Measurements from ENCODE around the gene GPC6. TPM values are rescaled to one million over a fixed set of nuclear protein-coding genes. Genes with fewer than 3 reads are reported as not detected.

Gene GPC6
- total RNA-seq, 1 experiment from 2014 or later: 63.7 TPM

DNA sequence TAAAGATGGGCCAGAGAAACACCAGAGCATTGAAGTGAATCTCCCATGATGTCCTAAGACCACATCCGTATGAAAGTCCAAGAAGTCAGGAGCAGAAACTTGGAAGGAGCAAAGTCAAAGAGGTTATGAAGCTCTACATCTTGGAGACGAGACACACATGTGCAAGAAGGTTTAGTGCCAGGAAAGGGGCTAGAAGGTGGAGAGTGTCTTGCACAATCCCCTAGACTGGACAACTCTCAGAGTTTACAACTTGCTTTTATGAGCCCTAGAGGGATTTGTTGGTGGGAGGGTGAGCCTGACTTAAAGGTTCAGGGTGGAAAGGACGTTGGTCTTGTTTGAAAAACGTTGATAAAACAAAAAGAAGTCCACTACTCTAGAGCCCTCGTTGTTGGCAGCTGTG is 150.6 kb downstream of the GPC6 start:
- Histone ChIP-seq H3K27me3 (ENCODE audit: control insufficient read depth, insufficient read depth, low read length) (no peaks in the 10 kb centered on the region), H3K36me3 (replicated peaks; ENCODE audit: control insufficient read depth, insufficient read depth, low read length) (no peaks in the 10 kb centered on the region), H3K4me3 (ENCODE audit: insufficient read depth, low read depth, low read length) (no peak overlapping the region)
- no peak for DNase-seq

GRCh38 chr13:93378184-93378583 is 151.6 kb downstream of the GPC6 start:
- DNase-seq: no peak
- H3K36me3 ChIP-seq (replicated peaks; ENCODE audit: control insufficient read depth, insufficient read depth, low read length): no peaks in the 10 kb centered on the region
- H3K4me3 ChIP-seq (ENCODE audit: insufficient read depth, low read depth, low read length): no peak overlapping the region
- H3K27me3 ChIP-seq (ENCODE audit: control insufficient read depth, insufficient read depth, low read length): no peaks in the 10 kb centered on the region

DNA sequence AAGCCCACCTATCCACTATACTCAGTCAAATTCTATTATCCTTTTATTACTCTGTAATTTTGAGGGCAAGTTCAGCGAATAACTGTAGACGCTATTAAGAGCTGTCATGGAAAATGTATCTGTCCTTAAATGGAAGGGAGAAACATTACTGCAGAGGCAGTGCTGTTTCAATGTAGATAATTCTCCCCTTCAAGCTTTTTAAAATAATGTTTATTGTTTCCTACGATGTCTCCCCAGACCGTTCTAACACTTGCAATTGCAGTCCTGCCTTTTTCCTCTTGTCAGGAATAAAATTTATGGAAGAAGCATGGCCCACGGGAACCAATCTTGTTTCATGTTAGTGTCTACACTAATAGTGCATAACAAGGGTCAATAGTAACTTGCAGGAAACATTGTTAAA is 159.5 kb downstream of the GPC6 start:
- no peak overlapping the region for H3K4me3 ChIP-seq (ENCODE audit: insufficient read depth, low read depth, low read length)
- H3K27me3 ChIP-seq (ENCODE audit: control insufficient read depth, insufficient read depth, low read length): no peaks in the 10 kb centered on the region
- no peak for DNase-seq
- no peaks in the 10 kb centered on the region for H3K36me3 ChIP-seq (replicated peaks; ENCODE audit: control insufficient read depth, insufficient read depth, low read length)

GRCh38 chr13:93388701-93389100 is 162.1 kb downstream of the GPC6 start:
- Histone ChIP-seq H3K27me3 (ENCODE audit: control insufficient read depth, insufficient read depth, low read length) (no peaks in the 10 kb centered on the region), H3K4me3 (ENCODE audit: insufficient read depth, low read depth, low read length) (no peak overlapping the region), H3K36me3 (replicated peaks; ENCODE audit: control insufficient read depth, insufficient read depth, low read length) (no peaks in the 10 kb centered on the region)
- DNase-seq: no peak

DNA sequence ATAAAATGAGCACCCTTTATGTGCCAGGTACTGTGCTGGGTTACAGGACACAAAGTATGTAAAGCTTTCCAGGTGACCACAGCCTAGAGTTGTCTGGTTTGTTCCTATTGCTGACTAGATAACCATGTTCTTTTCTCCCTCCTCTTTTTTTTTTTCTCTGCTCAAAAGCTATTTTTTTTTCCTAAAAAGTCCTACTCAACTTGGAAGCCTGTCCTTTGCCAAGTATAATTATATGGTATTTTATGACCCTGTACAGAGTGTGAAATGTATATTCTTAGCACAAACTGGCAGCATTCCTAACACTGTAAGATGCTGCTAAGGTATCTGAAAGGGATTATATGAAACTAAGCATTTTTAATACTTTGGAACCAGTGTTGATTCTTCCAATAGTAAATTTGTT is 171.0 kb downstream of the GPC6 start:
- Histone ChIP-seq H3K4me3 (ENCODE audit: insufficient read depth, low read depth, low read length) (no peak overlapping the region), H3K36me3 (replicated peaks; ENCODE audit: control insufficient read depth, insufficient read depth, low read length) (no peaks in the 10 kb centered on the region), H3K27me3 (ENCODE audit: control insufficient read depth, insufficient read depth, low read length) (no peaks in the 10 kb centered on the region)
- no peak for DNase-seq

DNA sequence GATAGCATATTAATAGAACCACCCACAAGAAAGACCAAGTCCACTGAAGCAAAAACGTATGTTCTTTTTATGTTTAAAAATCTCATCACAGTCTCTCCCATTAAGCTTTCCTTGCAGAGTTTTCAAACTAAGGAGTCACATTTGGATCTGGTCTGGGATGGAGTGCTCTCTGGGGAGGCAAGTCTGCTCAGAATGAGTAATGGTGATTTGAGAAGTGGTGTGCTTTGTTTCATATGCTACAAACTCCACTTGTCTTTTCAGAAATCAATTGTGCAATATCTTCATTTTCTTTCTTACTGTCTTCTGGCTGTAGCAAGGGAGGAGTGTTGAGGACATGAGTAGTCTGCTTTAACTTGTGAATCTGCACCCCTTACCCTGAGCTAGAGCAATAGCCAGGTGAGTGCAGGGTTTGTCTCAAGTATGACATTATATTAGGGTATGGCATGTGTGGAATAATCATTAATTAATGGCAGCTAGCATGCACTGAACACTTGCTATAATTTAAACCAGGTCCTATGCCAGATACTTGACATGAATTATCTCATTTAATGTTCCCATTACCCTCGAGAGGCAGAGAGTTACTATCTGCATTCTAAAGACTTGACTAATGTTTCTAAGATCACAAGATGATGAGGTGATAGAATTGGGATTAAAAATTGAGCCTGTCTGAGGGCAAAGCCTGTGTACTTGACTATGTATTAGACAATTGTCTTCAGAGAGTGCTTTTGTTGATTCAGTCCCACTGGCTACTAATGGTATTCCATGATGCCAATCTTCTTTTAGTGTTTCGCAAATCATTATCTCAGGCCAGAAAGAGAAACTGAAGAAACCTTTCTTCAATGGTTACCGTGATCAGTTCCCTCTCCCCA is 171.8 kb downstream of the GPC6 start:
- Histone ChIP-seq H3K4me3 (ENCODE audit: insufficient read depth, low read depth, low read length) (no peak overlapping the region), H3K36me3 (replicated peaks; ENCODE audit: control insufficient read depth, insufficient read depth, low read length) (no peaks in the 10 kb centered on the region), H3K27me3 (ENCODE audit: control insufficient read depth, insufficient read depth, low read length) (no peaks in the 10 kb centered on the region)
- no peak for DNase-seq

- Histone ChIP-seq H3K4me3 (ENCODE audit: insufficient read depth, low read depth, low read length) (no peak overlapping the region), H3K36me3 (replicated peaks; ENCODE audit: control insufficient read depth, insufficient read depth, low read length) (no peaks in the 10 kb centered on the region), H3K27me3 (ENCODE audit: control insufficient read depth, insufficient read depth, low read length) (no peaks in the 10 kb centered on the region)
- no peak for DNase-seq
Measured at GRCh38 chr13:93399212-93399611, 172.6 kb downstream of the GPC6 start.

DNA sequence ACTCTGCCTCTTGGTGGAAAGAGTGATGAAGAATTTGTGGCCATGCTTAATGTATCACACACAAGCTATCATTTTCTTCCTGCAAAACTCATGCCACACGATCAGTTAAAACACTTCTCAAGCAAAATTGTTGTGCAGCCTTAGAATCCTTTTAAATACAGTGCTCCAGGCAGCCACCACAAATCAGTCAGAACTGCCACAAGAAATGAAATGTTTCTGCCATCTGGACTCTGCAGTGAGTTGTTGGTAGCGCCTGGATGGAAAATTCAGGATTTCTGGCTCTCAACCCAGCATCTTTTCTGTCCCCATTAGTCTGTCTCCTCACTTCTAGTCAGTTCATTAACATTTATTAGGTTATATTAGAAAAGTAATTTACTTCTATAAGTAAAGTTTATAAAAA is 179.5 kb downstream of the GPC6 start:
- DNase-seq: no peak
- Histone ChIP-seq H3K27me3 (ENCODE audit: control insufficient read depth, insufficient read depth, low read length) (no peaks in the 10 kb centered on the region), H3K36me3 (replicated peaks; ENCODE audit: control insufficient read depth, insufficient read depth, low read length) (no peaks in the 10 kb centered on the region), H3K4me3 (ENCODE audit: insufficient read depth, low read depth, low read length) (no peak overlapping the region)

DNA sequence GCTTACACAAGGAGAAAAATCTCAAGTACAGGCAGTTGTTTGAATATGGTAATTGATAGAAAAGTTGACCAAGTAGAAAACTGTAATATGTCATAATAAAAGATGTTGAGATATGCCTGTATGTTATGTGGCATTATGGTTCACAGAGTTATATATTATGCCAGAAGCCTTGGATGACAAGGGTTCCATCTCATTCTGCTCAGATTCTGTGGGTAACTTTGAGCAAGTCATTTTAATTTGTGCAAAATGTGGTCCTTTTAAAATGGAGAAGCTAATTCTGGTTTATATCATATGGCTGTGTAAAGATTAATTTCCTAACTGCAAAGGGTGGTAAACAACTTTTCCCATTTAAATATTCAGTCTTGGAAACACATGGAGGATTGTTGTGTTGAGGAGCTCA is 180.9 kb downstream of the GPC6 start:
- H3K36me3 ChIP-seq (replicated peaks; ENCODE audit: control insufficient read depth, insufficient read depth, low read length): no peaks in the 10 kb centered on the region
- H3K4me3 ChIP-seq (ENCODE audit: insufficient read depth, low read depth, low read length): no peak overlapping the region
- H3K27me3 ChIP-seq (ENCODE audit: control insufficient read depth, insufficient read depth, low read length): no peaks in the 10 kb centered on the region
- no peak for DNase-seq

DNA sequence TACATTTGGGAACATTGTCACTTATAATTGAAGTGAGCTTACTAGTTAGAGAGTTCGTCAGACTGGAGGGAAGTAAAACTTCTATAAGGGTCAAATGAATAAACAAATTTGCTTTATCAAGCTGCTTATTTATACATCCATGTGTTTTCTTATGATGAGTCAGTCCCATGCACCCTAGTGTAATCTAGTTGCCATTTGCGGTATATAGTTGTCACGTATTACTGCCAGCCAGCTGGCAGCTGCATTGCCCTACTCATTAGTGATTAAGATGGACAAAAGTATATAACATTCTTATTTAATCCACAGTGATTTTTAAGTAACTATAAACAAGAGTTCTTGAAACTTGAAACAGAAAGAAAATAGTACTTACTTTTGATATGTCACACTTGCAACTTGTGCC is 182.4 kb downstream of the GPC6 start:
- no peak overlapping the region for H3K4me3 ChIP-seq (ENCODE audit: insufficient read depth, low read depth, low read length)
- no peak for DNase-seq
- H3K36me3 ChIP-seq (replicated peaks; ENCODE audit: control insufficient read depth, insufficient read depth, low read length): no peaks in the 10 kb centered on the region
- no peaks in the 10 kb centered on the region for H3K27me3 ChIP-seq (ENCODE audit: control insufficient read depth, insufficient read depth, low read length)

GRCh38 chr13:93409816-93410215 is 183.2 kb downstream of the GPC6 start:
- DNase-seq: no peak
- H3K36me3 ChIP-seq (replicated peaks; ENCODE audit: control insufficient read depth, insufficient read depth, low read length): no peaks in the 10 kb centered on the region
- no peaks in the 10 kb centered on the region for H3K27me3 ChIP-seq (ENCODE audit: control insufficient read depth, insufficient read depth, low read length)
- H3K4me3 ChIP-seq (ENCODE audit: insufficient read depth, low read depth, low read length): no peak overlapping the region

- no peak overlapping the region for H3K4me3 ChIP-seq (ENCODE audit: insufficient read depth, low read depth, low read length)
- DNase-seq: no peak
- H3K36me3 ChIP-seq (replicated peaks; ENCODE audit: control insufficient read depth, insufficient read depth, low read length): no peaks in the 10 kb centered on the region
- no peaks in the 10 kb centered on the region for H3K27me3 ChIP-seq (ENCODE audit: control insufficient read depth, insufficient read depth, low read length)
Measured at GRCh38 chr13:93411186-93411680, 184.6 kb downstream of the GPC6 start.

GRCh38 chr13:93412676-93413075 is 186.1 kb downstream of the GPC6 start:
- H3K4me3 ChIP-seq (ENCODE audit: insufficient read depth, low read depth, low read length): no peak overlapping the region
- no peaks in the 10 kb centered on the region for H3K27me3 ChIP-seq (ENCODE audit: control insufficient read depth, insufficient read depth, low read length)
- DNase-seq: no peak
- H3K36me3 ChIP-seq (replicated peaks; ENCODE audit: control insufficient read depth, insufficient read depth, low read length): no peaks in the 10 kb centered on the region

- H3K36me3 ChIP-seq (replicated peaks; ENCODE audit: control insufficient read depth, insufficient read depth, low read length): no peaks in the 10 kb centered on the region
- DNase-seq: no peak
- H3K4me3 ChIP-seq (ENCODE audit: insufficient read depth, low read depth, low read length): no peak overlapping the region
- H3K27me3 ChIP-seq (ENCODE audit: control insufficient read depth, insufficient read depth, low read length): no peaks in the 10 kb centered on the region
Measured at GRCh38 chr13:93413972-93414717, 187.5 kb downstream of the GPC6 start.

- DNase-seq: no peak
- Histone ChIP-seq H3K27me3 (ENCODE audit: control insufficient read depth, insufficient read depth, low read length) (no peaks in the 10 kb centered on the region), H3K4me3 (ENCODE audit: insufficient read depth, low read depth, low read length) (no peak overlapping the region), H3K36me3 (replicated peaks; ENCODE audit: control insufficient read depth, insufficient read depth, low read length) (no peaks in the 10 kb centered on the region)
Measured at GRCh38 chr13:93416736-93417355, 190.2 kb downstream of the GPC6 start.
